ENCODE results near the gene TBC1D1.
A peak's percentile ranks its signal among the peaks of the same experiment; 100 is the strongest.

The TBC1D1 gene

DNA sequence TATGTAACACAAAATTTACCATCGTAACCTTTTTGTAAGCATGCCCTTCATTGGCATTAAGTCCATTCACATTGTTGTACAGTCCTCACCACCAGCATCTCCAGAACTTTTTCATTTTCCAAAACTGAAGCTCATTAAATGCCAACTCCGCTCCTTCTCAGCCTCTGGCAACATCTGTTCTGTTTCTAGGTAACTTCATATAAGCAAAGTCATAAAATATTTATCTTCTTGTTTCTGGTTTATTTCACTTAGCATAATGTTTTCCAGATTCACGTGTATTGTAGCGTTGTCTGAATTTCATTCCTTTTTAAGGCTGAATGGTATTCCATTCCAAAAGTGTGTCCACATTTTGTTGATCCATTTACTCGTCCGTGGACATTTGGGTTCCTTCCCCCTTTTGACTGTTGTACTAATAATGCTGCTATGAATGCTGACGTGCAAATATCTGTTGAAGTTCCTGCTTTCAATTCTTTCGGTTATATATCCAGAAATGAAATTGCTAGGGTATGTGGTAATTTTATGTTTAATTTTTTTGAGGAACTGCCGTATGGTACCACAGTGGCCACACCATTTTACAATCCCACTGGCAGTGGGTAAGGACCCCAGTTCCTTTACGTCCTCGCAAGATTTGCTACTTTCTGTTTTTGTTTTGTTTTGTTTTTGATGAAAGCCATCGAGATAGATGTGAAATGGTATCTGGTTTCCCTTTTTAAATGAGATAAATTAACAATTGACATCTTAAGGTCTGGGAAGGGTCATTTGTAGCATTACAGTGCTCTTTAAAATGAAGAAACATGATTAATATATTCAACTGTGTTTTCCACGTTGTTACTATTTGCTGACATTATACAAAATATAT is 132.7 kb downstream of the TBC1D1 start:
- no peak for DNase-seq
- in situ Hi-C loops (cut with MboI; ENCODE audit: low pct_unique_long_range_greater_than_20kb, low sequenced_read_pairs): no loop called here

DNA sequence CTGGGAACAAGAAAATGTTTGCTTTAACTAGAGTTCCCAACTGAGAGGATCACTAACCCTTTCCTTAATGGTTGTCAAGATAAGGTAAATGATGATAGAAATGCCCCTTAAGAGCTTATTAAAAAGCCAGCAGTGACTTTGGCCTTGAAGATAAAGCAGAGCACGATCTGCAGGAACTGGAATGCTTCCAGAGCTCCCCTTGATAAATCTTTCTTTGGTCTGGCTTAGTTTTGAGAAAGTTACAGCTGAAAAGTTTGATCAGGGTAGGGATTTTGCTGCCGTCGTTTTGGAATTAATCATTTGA is 133.3 kb downstream of the TBC1D1 start:
- in situ Hi-C loops (cut with MboI; ENCODE audit: low pct_unique_long_range_greater_than_20kb, low sequenced_read_pairs): no loop called here
- no peak for DNase-seq

DNA sequence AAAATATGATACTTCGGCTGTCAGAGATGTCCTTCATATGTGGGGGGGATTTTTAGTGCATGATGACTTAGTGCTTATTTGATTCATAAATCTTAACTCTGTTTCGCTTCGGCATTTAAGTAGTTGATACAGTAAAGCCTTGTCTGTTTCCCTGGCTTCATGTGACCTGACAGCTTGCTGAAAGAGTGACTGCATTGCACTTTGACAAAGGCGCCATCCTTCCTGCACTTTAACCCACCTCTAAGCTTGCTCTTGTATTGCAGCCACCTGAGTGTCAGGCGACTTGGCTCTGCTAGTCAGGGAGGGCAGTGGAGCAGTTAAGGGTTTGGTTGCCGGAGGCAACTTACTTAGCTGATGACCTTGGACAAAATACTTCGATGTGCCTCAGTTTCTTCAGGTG is 134.8 kb downstream of the TBC1D1 start:
- in situ Hi-C loops (cut with MboI; ENCODE audit: low pct_unique_long_range_greater_than_20kb, low sequenced_read_pairs): no loop called here
- no peak for DNase-seq

DNA sequence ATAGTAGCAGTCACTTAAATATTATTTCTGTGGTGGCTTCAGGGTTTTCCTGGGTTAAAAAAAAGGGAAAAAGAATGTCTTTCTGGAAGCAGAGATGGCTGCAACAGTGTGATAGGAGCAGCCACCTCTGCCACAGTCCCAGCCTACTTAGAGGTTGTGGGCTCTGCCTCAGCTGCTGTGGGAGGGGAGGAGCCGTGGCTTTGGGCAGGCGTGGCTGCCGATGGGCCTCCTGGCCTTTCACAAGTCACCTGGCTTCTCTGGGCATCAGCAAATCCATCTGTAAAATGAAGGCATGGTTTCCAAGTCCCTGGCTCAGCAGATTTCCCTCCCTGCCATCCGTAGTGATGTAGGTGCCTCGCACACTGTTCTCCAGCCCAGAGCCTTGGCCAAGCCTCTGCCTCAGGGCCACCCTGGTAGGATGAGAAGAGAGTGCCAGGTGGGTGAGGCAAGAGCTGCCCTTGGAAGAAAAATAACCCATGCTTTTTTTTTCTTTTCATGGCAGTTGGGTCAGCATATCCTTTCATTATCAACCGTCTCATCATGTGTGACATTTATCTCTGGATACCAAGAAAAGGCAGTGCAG is 135.4 kb downstream of the TBC1D1 start:
- in situ Hi-C loops (cut with MboI; ENCODE audit: low pct_unique_long_range_greater_than_20kb, low sequenced_read_pairs): no loop called here
- no peak for DNase-seq

DNA sequence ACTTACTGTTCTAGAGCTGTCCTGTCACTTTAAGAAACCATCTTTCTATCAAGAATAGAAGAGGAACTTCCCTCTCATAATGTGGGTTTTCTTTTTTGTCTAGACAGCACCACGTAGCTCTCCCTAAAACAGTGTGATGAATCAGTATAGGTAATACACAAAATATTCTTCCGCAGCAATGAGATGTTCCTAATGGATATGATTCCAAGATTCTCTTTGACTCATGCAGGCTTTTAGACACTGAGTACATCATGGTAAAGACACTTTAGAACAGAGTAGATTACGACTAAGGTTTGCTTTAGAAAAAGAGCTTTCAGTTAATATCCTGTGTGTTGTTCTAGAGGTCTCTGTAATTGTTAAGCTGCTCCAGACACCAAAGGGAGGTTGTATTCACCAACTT is 139.1 kb downstream of the TBC1D1 start:
- in situ Hi-C loops (cut with MboI; ENCODE audit: low pct_unique_long_range_greater_than_20kb, low sequenced_read_pairs): loop anchor here (10.0 kb wide), 1 partner anchor 225 kb away; no protein-coding TSS in a partner anchor

DNA sequence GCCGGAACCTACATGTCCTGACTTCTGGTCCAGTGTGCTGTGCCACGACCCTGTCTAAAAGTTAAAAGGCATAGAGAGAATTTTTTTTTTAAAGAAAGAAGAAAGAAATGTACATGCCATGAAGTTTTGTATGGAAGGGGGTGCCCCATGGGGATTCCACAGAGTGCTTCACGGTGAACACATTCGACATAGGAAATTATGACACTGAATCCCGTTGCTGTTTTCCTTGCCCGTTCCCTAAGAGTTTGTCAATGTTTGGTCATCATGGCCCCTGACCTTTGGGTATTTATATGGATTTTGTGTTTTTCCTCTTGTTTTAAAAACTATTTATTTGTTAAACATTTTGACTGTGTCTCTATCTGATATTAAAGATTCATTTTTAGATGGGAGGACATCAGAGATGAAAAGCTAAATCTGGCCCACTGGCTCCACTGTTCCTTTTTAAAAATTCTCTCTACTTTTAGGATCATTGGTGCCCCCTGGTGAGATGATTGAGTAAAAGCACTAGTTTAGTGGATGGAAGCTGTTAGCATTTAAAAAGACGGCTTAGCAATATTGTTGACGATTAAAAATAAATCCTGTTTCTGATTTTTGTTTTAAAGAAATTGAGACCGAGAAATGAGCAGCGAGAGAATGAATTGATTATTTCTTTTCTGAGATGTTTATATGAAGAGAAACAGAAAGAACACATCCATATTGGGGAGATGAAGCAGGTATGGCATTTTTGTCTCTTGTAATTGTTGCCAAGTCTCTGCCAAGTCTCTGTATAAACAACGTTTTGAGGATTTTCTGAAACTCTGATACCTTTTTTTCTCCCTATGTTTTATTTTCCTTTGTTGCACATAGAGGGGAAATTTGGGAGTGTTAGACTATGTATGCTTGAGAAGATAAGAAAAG is 144.3 kb downstream of the TBC1D1 start:
- peak; percentile 66 for DNase-seq
- in situ Hi-C loops (cut with MboI; ENCODE audit: low pct_unique_long_range_greater_than_20kb, low sequenced_read_pairs): loop anchor here (10.0 kb wide), 1 partner anchor 230 kb away; no protein-coding TSS in a partner anchor

More for the DNA sequence above, 139.1 kb downstream of the TBC1D1 start:
- no peak for DNase-seq

DNA sequence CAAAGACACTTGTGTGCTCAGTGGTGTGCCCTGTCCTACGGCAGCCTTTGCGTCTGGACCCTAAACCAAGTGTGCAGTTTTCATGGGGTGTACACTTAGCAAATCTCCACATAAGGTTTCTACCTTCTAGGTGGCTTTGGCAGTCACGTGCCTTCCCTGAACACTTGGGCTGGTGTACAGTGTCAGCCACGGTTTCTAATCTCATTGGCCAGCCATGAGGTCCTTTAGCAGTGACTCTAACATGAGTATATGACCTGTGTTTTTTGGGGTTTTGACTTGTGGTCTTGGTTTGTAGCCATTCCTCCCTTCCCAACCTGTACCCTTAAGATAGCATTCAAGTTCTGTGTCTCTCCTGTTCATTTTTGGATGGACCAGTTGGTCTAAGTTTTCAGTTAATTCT is 145.7 kb downstream of the TBC1D1 start:
- no peak for DNase-seq
- in situ Hi-C loops (cut with MboI; ENCODE audit: low pct_unique_long_range_greater_than_20kb, low sequenced_read_pairs): loop anchor here (10.0 kb wide), 1 partner anchor 232 kb away; no protein-coding TSS in a partner anchor

DNA sequence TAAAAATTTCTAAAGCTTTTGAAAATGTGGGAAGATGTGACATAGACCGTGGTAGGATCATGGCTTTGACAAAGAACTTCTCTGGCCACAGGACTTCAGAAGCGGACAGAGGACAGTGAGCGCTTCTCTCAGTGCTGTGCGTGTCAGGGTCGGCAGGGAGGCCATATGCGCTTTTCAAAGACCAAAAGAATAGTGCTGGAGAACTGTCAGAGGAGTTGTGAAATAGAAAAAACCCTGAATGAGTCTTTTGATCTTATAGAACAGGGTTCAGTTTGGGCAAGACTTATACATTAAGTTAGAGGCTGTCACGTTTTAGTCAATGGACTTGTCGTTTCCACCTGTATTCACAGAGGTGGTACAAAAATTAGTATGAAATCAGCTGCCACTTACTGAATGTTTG is 146.7 kb downstream of the TBC1D1 start:
- in situ Hi-C loops (cut with MboI; ENCODE audit: low pct_unique_long_range_greater_than_20kb, low sequenced_read_pairs): loop anchor here (10.0 kb wide), 1 partner anchor 233 kb away; no protein-coding TSS in a partner anchor
- no peak for DNase-seq

DNA sequence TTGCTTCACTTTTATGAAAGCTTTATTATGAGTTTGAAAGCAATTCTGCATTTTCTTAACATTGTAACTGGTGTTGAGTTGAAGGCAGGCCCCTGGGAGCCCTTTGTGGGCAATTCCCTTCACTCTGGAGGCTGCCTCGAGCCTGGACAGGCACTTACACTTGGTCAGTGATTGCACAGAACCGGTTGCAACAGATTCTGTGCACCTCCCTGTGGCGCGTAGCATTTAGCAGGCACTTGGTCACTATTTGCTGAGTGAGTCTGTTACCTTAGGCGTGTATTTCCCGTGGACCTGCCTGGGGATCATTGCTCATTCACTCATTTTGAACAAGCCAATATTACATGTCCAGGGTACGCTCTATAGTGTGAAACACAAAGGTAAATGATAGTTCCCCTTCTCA is 149.7 kb downstream of the TBC1D1 start:
- no peak for DNase-seq
- in situ Hi-C loops (cut with MboI; ENCODE audit: low pct_unique_long_range_greater_than_20kb, low sequenced_read_pairs): no loop called here

DNA sequence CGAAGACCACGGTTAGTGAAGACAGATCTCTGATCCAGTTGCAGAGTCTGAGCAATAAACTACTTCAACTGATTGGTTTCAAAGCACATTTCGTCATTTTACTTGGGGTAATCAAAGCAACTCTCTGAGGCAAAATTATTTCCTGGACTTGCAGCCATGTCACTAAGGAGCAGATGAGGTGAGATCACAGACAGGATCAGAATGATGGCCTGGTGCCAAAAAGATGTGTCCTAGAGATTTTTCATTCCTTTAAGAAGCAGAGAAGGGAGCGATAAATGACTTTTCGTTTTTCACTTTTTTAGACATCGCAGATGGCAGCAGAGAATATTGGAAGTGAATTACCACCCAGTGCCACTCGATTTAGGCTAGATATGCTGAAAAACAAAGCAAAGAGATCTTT is 153.2 kb downstream of the TBC1D1 start:
- DNase-seq: no peak
- in situ Hi-C loops (cut with MboI; ENCODE audit: low pct_unique_long_range_greater_than_20kb, low sequenced_read_pairs): no loop called here

DNA sequence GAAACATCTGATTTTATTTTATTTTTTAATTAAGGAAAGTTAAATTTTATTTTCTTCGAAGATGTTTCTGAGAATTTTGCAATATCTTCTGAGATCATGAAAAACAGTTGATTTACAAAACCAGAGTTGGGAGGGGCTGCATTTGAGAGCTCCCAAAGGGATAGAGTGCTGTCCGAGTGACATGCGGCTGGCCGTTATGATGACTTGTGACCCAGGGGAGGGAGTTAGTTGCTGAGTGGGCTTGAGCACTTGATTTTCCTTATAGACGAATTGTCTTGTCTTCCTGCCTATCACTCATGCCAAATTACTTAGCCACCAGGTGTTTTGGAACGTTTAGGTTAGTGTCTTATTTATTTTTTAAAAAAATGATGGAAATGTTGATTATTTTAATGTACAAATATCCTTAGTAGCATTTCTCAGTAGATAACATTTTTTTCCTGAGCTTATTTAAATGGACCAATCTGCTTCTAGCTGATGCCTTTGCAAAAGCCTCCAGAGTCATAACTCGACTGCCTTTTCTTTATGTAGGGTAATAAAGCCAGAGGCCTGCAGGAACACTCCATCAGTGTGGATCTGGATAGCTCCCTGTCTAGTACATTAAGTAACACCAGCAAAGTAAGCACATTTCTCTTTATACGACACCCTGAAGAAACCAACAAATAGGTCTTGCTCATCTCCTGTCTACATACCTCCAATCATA is 154.6 kb downstream of the TBC1D1 start:
- DNase-seq: no peak
- in situ Hi-C loops (cut with MboI; ENCODE audit: low pct_unique_long_range_greater_than_20kb, low sequenced_read_pairs): no loop called here

DNA sequence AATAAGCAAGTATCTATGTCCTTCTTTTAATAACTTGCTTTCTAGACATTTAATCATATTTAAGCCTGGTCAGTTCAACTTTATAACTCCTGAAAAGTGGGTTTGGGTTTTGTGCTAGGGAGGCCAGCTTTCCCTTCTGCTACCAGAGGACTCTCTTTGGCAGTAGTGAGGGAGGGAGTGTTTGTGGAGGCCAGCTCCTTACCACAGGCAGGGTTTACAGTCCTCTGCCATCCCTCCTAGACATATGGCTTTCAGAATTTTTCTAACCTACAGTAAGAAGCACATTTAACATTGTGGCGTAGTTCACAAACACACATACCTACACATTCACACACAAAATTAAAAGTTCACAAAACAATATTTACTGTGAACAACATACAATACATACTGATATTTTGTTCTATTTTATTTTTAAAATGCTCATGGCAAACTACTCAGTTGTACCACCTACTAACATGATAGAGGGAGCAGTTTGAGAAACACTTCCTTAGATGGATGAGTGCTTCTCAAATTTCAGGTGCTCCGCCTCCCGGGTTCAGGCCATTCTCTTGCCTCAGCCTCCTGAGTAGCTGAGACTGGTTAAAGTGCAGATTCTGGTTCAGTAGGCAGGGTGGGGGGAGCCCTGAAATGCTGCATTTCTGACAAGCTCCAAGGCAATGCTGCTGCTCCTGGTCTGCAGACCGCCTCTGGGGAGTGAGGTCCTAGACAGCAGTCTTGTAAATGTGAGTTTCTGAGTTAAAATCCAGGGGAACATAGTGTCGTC is 156.0 kb downstream of the TBC1D1 start:
- in situ Hi-C loops (cut with MboI; ENCODE audit: low pct_unique_long_range_greater_than_20kb, low sequenced_read_pairs): no loop called here
- DNase-seq: peak; percentile 15

DNA sequence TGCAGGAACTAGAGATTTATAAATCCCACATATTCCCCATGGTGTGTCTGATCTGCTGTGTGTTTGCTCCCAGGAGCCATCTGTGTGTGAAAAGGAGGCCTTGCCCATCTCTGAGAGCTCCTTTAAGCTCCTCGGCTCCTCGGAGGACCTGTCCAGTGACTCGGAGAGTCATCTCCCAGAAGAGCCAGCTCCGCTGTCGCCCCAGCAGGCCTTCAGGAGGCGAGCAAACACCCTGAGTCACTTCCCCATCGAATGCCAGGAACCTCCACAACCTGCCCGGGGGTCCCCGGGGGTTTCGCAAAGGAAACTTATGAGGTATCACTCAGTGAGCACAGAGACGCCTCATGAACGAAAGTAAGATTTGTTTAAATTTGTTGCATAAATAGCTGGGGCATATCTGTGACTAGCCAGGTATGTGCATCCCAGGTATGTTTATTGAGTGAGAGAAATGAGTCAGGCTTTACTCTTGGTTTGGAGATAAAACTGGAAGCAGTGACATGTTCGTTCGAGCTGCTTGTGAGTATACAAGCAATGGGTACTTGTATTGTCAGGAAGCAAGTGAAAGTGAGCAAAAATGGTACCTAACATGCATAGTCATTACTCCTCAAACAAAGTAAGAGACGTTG is 158.8 kb downstream of the TBC1D1 start:
- in situ Hi-C loops (cut with MboI; ENCODE audit: low pct_unique_long_range_greater_than_20kb, low sequenced_read_pairs): loop anchor here (25.0 kb wide), 1 partner anchor 263 kb away; no protein-coding TSS in a partner anchor
- no peak for DNase-seq

DNA sequence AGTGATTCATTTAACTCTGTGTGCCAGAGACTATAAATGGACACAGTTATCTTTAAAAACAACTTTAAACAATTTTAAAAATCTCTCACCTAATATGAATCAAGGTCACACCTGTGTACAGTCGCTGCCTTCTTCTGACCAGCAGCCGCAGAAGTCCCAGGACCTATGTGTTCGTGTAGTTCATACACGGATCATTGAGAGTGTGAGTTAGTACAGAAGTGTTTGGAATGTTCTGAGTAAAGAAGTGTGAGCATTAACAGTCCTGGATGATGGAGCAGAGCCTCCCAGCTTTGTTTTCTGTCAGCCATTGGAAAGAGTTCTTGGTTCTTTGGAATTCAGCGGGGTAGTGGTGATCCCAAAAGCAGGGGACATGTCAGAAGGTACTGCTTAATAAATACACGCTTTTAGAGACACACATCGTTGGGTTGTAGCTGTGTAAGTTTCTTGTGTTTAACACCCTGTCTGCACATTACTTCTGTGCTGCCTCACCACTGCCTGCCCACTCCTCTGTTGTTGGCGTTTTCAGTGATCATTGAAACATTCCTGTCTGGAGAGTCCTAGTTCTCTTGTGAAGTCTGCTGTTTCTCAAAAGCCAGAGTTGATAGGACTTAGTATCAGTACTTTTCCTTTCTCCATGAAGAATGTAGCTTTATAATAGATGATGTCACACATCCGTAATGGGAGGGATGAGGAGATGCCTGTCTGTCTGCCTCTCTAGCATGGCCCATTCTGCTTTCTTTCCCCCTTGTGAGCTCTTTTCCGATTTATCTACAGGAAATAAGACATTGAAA is 159.9 kb downstream of the TBC1D1 start:
- DNase-seq: no peak
- in situ Hi-C loops (cut with MboI; ENCODE audit: low pct_unique_long_range_greater_than_20kb, low sequenced_read_pairs): loop anchor here (25.0 kb wide), 1 partner anchor 262 kb away; no protein-coding TSS in a partner anchor

DNA sequence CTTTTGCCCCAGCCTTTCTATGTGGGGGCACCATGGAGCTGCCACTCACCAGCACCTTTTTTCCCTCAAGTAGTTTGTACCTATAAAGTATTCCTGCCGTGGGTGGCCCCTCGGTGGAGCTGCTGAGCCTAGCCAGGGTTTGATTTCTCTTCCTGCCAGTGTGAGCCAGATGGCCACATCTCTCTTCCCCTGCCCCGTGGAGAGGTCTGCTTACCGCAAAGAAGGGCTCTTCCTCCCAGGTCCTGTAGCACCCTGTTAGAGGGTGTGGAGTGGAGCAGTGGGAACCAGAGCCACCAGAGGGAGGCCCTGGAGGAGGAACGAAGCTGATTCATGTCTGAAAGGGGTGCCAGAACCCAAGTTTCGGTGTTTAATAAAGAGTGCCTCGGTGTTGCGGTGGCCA is 164.7 kb downstream of the TBC1D1 start:
- in situ Hi-C loops (cut with MboI; ENCODE audit: low pct_unique_long_range_greater_than_20kb, low sequenced_read_pairs): loop anchor here (25.0 kb wide), 1 partner anchor 257 kb away; no protein-coding TSS in a partner anchor
- DNase-seq: no peak

DNA sequence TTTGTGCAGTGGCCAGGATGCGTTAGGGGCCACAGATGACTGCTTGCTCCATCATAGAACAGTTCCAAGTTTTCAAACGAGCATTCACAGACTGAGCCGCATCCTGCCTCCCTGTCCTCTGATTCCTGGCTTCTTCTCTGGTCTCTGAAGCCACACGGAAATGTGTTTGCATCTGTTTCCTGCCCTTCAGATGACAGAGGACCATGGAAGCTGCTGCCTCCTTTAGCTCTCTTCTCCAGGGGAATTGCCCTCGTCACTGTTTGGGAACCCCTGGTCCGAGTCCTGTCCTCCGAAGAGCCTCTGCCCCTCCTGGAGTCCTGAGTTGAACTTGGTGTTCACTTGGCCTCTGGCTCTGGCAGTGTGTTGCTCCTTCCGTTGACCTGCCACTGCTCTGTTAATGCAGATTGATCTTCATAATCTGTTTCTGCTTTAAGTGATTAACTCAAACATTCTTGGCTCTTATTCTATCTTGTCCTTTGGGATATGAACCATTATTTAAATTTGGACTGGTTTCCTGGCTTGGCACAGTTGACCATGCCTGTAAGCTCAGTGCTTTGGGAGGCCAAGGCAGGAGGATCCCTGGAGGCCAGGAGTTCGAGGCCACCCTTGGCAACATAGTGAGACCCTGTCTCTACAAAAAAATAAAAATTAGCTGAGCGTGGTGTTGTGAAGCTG is 165.3 kb downstream of the TBC1D1 start:
- no peak for DNase-seq
- in situ Hi-C loops (cut with MboI; ENCODE audit: low pct_unique_long_range_greater_than_20kb, low sequenced_read_pairs): loop anchor here (25.0 kb wide), 1 partner anchor 256 kb away; no protein-coding TSS in a partner anchor

Measured in KBM-7 (cell line).